SH-SY5Y (cell line): Measurements from ENCODE around the gene GREB1L.

Experiments used
- GATA2 ChIP-seq: IDR thresholded peaks from 2 replicates; pipeline ENCODE4 v1.6.1; 2011; ENCODE audit warnings: mild to moderate bottlenecking, low read depth, low read length
- GATA3 ChIP-seq: IDR thresholded peaks from 2 replicates; pipeline ENCODE4 v1.6.1; 2011; ENCODE audit warnings: low read depth, mild to moderate bottlenecking, low read length, moderate library complexity

- TF ChIP-seq GATA3 (no peak), GATA2 (no peak)
These were observed 49.1 kb downstream of the GREB1L start for GRCh38 chr18:21291106-21291505.
